Measurements from ENCODE around the gene ICE1. TPM values are rescaled to one million over a fixed set of nuclear protein-coding genes. Genes with fewer than 3 reads are reported as not detected.

Gene ICE1
- polyA plus RNA-seq, 2 of the 4 experiments (the other 2 are of a cell fraction): 16.3 to 33.1 TPM

DNA sequence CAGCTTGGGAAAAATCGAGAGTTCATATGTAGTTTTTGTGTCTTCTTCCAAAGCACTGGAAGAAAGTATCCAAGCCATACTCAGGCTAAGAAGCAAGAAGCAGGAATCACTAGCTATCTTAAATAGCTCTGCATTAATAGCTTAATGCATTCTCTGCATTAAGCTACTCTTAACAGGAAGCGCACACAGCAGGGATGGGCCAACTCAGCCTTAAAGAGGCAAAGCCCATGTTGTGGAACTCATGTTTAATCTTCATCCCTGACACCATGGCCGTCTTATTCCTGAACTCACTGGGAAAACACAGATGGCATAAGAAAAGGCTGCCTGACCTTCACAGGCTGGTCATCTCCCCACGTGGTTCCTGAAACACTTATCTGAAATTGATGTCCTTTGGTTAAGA, 18.7 kb upstream of the ICE1 start:
- Histone ChIP-seq H3K4me3 (no peak overlapping the region), H3K27ac (no peak overlapping the region), H3K4me2 (no peak overlapping the region), H3K4me1 (no peaks in the 10 kb centered on the region), H3K9me3 (peaks cover 5% of the 10 kb centered on the region; the same call in 2 of the 3 replicates)
- CTCF ChIA-PET: interaction anchor here (0.6 to 2.3 kb wide), 8 partner anchors 9 to 524 kb away, joined by 3 to 9 read pairs (median 4); partner anchors contain the start of gene ADAMTS16
- TF ChIP-seq RARB (CRISPR knock-in tag; IDR thresholded peaks at IDR 0.05) (no peak), GATA3 (IDR thresholded peaks at IDR 0.05; ENCODE audit: borderline replicate concordance) (no peak), MYC (IDR thresholded peaks at IDR 0.05; ENCODE audit: borderline replicate concordance, low read length) (no peak), EHMT2 (IDR thresholded peaks at IDR 0.05; ENCODE audit: low read depth) (no peak)
- TF ChIP-seq, protein P1, sequence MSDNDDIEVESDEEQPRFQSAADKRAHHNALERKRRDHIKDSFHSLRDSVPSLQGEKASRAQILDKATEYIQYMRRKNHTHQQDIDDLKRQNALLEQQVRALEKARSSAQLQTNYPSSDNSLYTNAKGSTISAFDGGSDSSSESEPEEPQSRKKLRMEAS (IDR thresholded peaks at IDR 0.05): no peak
- TF ChIP-seq, protein P2, sequence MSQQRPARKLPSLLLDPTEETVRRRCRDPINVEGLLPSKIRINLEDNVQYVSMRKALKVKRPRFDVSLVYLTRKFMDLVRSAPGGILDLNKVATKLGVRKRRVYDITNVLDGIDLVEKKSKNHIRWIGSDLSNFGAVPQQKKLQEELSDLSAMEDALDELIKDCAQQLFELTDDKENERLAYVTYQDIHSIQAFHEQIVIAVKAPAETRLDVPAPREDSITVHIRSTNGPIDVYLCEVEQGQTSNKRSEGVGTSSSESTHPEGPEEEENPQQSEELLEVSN (IDR thresholded peaks at IDR 0.05; ENCODE audit: borderline replicate concordance, low read depth): no peak
- TF ChIP-seq, protein P3, sequence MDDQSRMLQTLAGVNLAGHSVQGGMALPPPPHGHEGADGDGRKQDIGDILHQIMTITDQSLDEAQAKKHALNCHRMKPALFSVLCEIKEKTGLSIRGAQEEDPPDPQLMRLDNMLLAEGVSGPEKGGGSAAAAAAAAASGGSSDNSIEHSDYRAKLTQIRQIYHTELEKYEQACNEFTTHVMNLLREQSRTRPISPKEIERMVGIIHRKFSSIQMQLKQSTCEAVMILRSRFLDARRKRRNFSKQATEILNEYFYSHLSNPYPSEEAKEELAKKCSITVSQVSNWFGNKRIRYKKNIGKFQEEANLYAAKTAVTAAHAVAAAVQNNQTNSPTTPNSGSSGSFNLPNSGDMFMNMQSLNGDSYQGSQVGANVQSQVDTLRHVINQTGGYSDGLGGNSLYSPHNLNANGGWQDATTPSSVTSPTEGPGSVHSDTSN (IDR thresholded peaks at IDR 0.05): no peak
- POLR2A ChIA-PET: interaction anchor here (1.2 kb wide), 1 partner anchor 18 kb away, joined by 4 read pairs; the partner anchor contains the start of gene ICE1
- no peak for FAIRE-seq
- WGBS (ENCODE audit: missing lambda C conversion rate): 36% methylated on average over 4 of the region's 4 CpGs
- ATAC-seq: no peak
- DNase-seq (ENCODE audit: low read depth in 1 of 2, low spot score in 1 of 2): no peak

DNA sequence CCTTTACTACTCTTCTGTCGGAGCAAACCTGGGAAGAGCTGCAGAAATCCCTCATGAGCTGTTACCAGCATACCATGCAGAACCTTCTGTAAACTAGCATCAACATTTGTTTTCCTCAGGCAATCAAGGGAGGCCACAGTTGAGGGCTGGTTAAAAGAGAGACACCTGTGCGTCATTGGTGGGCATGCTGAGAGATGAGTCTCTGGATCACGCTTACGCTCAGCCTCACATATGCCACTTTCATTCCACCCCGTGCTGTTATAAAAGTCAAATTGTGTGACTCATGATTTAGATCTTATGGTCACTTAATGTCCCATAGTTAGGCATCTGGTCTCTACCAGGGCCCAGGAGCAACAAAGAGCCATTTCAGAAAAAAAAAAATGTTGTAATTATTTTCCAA, 18.1 kb upstream of the ICE1 start:
- CTCF ChIA-PET: interaction anchor here (1.5 to 2.3 kb wide), 5 partner anchors 10 to 524 kb away, joined by 3 to 9 read pairs (median 3); no protein-coding TSS in a partner anchor
- no peak for ATAC-seq
- DNase-seq (ENCODE audit: low read depth in 1 of 2, low spot score in 1 of 2): no peak
- Histone ChIP-seq H3K4me2 (no peak overlapping the region), H3K27ac (no peak overlapping the region), H3K9me3 (peaks cover 11% of the 10 kb centered on the region), H3K4me1 (no peaks in the 10 kb centered on the region), H3K4me3 (no peak overlapping the region)
- FAIRE-seq: no peak
- TF ChIP-seq FOSB (CRISPR knock-in tag; IDR thresholded peaks at IDR 0.05) (no peak), HDAC2 (IDR thresholded peaks at IDR 0.05) (no peak), HOXB13 (CRISPR knock-in tag; IDR thresholded peaks at IDR 0.05; ENCODE audit: low read depth) (no peak), JUNB (IDR thresholded peaks at IDR 0.05) (no peak), JUN (IDR thresholded peaks at IDR 0.05) (no peak), SMC3 (IDR thresholded peaks at IDR 0.05) (no peak), TFCP2L1 (CRISPR knock-in tag; IDR thresholded peaks at IDR 0.05) (no peak), PHF8 (IDR thresholded peaks at IDR 0.05; ENCODE audit: borderline replicate concordance, low read depth) (no peak), CEBPB (IDR thresholded peaks at IDR 0.05) (no peak), TP53 (CRISPR knock-in tag; IDR thresholded peaks at IDR 0.05) (no peak), POLR2AphosphoS2 (conservative IDR thresholded peaks at IDR 0.05; ENCODE audit: low read length) (no peak), POLR2A (IDR thresholded peaks at IDR 0.05; ENCODE audit: low read length) (no peak), CHD2 (IDR thresholded peaks at IDR 0.05; ENCODE audit: low read length, partially characterized antibody) (no peak), ESRRA (IDR thresholded peaks at IDR 0.05; ENCODE audit: borderline replicate concordance, low read length) (no peak), EHMT2 (IDR thresholded peaks at IDR 0.05; ENCODE audit: low read depth) (no peak)
- TF ChIP-seq, protein P4, sequence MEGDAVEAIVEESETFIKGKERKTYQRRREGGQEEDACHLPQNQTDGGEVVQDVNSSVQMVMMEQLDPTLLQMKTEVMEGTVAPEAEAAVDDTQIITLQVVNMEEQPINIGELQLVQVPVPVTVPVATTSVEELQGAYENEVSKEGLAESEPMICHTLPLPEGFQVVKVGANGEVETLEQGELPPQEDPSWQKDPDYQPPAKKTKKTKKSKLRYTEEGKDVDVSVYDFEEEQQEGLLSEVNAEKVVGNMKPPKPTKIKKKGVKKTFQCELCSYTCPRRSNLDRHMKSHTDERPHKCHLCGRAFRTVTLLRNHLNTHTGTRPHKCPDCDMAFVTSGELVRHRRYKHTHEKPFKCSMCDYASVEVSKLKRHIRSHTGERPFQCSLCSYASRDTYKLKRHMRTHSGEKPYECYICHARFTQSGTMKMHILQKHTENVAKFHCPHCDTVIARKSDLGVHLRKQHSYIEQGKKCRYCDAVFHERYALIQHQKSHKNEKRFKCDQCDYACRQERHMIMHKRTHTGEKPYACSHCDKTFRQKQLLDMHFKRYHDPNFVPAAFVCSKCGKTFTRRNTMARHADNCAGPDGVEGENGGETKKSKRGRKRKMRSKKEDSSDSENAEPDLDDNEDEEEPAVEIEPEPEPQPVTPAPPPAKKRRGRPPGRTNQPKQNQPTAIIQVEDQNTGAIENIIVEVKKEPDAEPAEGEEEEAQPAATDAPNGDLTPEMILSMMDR (IDR thresholded peaks at IDR 0.05): no peak
- TF ChIP-seq, protein P5, sequence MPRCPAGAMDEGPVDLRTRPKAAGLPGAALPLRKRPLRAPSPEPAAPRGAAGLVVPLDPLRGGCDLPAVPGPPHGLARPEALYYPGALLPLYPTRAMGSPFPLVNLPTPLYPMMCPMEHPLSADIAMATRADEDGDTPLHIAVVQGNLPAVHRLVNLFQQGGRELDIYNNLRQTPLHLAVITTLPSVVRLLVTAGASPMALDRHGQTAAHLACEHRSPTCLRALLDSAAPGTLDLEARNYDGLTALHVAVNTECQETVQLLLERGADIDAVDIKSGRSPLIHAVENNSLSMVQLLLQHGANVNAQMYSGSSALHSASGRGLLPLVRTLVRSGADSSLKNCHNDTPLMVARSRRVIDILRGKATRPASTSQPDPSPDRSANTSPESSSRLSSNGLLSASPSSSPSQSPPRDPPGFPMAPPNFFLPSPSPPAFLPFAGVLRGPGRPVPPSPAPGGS (IDR thresholded peaks at IDR 0.05): no peak
- TF ChIP-seq, protein P6, sequence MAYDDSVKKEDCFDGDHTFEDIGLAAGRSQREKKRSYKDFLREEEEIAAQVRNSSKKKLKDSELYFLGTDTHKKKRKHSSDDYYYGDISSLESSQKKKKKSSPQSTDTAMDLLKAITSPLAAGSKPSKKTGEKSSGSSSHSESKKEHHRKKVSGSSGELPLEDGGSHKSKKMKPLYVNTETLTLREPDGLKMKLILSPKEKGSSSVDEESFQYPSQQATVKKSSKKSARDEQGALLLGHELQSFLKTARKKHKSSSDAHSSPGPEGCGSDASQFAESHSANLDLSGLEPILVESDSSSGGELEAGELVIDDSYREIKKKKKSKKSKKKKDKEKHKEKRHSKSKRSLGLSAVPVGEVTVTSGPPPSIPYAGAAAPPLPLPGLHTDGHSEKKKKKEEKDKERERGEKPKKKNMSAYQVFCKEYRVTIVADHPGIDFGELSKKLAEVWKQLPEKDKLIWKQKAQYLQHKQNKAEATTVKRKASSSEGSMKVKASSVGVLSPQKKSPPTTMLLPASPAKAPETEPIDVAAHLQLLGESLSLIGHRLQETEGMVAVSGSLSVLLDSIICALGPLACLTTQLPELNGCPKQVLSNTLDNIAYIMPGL (CRISPR knock-in tag; IDR thresholded peaks at IDR 0.05; ENCODE audit: borderline replicate concordance): no peak
- TF ChIP-seq, protein P7, sequence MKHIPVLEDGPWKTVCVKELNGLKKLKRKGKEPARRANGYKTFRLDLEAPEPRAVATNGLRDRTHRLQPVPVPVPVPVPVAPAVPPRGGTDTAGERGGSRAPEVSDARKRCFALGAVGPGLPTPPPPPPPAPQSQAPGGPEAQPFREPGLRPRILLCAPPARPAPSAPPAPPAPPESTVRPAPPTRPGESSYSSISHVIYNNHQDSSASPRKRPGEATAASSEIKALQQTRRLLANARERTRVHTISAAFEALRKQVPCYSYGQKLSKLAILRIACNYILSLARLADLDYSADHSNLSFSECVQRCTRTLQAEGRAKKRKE (CRISPR knock-in tag; IDR thresholded peaks at IDR 0.05; ENCODE audit: low read depth): no peak
- WGBS (ENCODE audit: missing lambda C conversion rate): 72% methylated on average over 5 of the region's 5 CpGs
- POLR2A ChIA-PET: interaction anchor here (1.2 kb wide), 1 partner anchor 17 kb away, joined by 4 read pairs; the partner anchor contains the start of gene ICE1

Measured in A549 (cell line).